ENCODE measurements around the gene TMA16.

GRCh38 chr4:163489929-163490328 is 4.6 kb upstream of the TMA16 start:
- TF ChIP-seq, protein P1, sequence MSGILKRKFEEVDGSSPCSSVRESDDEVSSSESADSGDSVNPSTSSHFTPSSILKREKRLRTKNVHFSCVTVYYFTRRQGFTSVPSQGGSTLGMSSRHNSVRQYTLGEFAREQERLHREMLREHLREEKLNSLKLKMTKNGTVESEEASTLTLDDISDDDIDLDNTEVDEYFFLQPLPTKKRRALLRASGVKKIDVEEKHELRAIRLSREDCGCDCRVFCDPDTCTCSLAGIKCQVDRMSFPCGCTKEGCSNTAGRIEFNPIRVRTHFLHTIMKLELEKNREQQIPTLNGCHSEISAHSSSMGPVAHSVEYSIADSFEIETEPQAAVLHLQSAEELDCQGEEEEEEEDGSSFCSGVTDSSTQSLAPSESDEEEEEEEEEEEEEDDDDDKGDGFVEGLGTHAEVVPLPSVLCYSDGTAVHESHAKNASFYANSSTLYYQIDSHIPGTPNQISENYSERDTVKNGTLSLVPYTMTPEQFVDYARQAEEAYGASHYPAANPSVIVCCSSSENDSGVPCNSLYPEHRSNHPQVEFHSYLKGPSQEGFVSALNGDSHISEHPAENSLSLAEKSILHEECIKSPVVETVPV (CRISPR knock-in tag; IDR thresholded peaks at IDR 0.05): no peak
- TF ChIP-seq BACH2 (CRISPR knock-in tag; IDR thresholded peaks at IDR 0.05; ENCODE audit: borderline replicate concordance) (no peak), RARB (CRISPR knock-in tag; IDR thresholded peaks at IDR 0.05) (no peak), CREB5 (CRISPR knock-in tag; IDR thresholded peaks at IDR 0.05; ENCODE audit: low read depth) (no peak), CSDC2 (CRISPR knock-in tag; IDR thresholded peaks at IDR 0.05) (no peak)

Data from SK-N-SH treated with all-trans-retinoic acid at 6 μM for 48 hours (cell line).